EL (cell line): ENCODE results near the gene CHST2.
"Not testable (repeated sequence)": the region's sequence is repeated elsewhere in the genome, so short reads cannot be mapped to it uniquely, and the experiment has no call there.

Source experiments
- DNase-seq: peaks from one replicate; pipeline ENCODE4 v3.0.0-alpha.2; 2016

Gene CHST2

DNA sequence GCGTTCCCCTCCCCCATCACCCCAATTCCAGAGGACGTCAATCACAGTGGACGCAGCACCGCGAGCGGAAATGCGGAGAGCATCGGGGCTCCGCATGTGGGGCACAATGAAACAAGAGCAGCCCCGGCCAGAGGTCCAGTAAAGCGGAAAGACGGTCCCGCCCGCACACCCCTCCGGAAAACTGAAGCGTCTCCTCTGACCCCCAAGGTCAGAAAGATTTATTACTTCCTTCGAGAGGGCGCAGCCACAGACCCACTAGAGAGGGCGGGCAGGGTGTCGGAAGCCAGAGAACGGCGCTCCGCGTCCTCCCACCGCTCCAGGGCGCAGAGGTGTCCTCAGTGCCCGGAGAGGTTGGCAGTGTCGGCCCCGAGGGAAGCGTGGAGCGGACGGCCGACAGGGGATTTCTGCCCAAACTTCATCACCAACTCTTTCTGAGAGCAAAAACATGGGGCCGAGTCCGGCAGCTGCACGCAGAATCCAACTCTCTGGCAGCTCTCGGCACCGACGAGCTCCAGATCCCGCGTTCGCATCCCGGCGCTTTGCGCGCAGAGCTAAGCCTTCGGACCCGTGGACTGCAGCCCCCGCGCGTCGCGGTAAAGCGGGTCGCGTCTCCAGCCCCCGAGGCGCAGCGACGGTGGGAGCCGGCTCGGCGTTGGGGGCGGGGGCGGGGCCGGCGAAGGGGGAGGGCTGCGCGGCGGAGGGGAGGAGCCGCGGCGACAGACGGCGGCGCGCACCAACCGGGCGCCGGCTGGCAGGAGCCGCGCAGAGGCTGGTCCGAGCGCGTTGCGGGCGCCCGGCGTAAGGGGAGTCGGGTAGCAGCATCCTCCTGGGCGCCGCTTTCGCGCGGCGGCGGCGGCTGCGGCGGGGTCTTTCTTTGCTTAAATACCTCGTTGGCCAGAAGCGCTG is at the start of gene CHST2:
TSS of gene CHST2 (plus strand) at position 763 of the 906 bp plus-strand sequence. CDS start 1,046 bp downstream, outside the sequence.
- peak; percentile 79 for DNase-seq

GRCh38 chr3:143070977-143071551 is 48.5 kb upstream of the CHST2 start:
- DNase-seq, result peak; percentile 79

DNA sequence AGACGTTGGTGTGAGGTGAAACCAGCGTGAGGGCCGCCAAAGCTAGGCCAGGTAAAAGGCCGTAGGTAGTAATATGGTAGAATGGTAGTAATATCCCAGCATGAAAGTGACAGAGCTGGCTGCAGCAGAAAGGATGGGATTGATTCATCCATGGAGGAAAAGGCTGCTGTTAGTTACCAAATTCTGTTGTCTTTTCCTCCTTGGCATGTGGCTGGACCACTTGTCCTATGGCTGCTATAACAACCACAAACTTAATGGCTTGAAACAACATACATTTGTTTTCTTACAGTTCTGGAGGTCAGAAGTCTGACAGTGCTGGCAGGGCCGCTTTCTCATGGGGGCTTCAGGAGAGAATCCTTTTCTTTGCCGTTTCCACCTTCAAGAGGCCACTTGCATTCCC is 47.8 kb upstream of the CHST2 start:
- DNase-seq, result no peak

GRCh38 chr3:143072298-143073020 is 47.1 kb upstream of the CHST2 start:
- DNase-seq, result not testable (repeated sequence)

DNA sequence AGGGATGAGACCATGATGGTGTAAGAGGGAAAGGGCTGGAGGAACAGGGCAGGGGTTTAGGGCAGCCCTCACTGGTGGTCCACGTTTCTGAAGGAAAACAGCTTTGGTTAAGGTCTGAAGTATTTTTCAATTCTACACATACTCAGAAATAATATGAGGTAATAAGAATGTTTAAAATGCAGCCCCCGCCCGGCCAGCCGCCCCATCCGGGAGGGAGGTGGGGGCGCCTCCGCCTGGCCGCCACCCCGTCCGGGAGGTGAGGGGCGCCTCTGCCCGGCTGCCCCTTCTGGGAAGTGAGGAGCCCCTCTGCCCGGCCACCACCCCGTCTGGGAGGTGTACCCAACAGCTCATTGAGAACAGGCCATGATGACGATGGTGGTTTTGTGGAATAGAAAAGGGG is 46.0 kb upstream of the CHST2 start:
- DNase-seq, result not testable (repeated sequence)

- DNase-seq, result not testable (repeated sequence)
Measured at GRCh38 chr3:143073983-143074382, 45.6 kb upstream of the CHST2 start.

DNA sequence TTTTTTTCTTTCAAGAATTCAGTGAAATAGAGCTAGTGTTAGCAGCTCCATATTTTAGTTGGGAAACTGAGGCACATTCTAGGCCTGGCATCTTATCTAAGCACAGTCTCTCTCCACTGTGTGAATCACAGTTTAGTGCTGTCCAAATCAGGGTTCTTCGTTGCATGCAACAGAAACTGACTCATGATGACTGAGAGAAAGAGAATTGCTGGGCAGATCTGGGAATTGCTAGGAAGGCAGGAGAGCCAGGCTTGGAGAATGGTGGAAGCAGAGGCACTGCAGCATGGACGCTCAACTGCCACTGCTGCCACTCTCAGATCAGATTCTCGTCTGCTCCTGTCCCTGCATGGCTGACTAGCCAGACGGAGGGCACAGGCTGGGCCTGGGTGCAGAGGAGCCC is 40.7 kb upstream of the CHST2 start:
- peak; percentile 65 for DNase-seq

- no peak for DNase-seq
Measured at GRCh38 chr3:143080196-143080595, 39.4 kb upstream of the CHST2 start.

DNA sequence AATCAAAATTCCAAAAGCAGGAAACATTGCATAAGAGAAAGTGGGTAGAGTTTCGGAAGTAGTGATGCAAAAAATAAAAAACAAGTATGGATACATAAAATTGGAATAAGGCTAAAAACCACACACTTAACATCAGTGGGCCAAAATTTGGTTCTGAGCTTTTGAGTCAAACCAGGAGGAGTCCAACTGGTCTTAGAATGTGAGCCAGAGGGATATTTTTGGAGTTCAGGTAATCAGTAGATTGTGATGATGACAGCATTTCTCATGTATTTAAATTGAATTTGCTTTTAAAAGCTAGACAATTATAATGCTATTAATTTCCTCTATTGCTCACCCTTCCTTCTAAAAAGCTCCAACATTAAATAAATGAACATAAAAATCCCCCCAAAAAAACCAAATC is 38.2 kb upstream of the CHST2 start:
- no peak for DNase-seq

DNA sequence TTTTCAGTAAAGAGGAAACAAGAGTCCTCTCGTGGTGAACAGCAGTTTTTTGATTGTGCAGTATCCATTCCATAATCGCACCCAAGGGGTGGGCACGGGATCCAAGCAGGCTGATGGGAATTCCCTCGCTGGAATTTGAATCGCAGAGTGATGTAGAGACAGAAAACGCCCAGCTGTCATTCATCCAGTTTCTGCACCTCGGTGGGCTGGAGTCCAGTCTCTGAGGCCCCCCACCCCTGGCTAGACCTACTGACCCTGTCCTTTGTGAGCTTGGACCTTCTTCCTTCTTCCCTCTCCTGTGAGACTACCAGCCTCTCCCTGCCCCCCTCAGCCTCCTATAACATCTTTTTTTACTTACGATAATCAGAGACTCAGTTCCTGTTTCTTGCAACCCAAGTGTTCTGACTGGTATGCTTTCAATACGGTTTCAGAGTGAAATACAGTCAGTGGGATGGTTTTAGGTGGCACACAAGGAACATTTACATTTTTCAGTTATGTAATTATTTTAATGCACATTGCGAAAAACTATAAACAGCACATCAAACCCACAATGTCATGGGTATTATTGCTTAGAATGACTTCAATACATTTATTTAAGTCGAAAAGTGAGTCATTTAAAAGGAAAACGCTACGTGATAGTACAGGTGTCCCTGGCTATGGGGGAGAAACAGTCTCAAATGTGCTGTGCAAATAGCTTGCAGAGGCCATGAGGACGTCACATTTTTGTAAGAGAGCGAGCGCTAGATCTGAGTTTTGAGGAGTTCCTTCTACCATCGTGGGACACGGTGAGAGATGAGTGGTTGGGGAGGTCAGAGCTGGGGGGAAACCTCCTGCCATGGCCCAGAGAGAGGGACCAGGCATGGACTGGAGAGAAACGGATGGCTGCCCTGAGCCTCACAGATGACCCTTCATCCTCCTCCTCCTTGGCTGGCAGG is 37.5 kb upstream of the CHST2 start:
- no peak for DNase-seq

DNA sequence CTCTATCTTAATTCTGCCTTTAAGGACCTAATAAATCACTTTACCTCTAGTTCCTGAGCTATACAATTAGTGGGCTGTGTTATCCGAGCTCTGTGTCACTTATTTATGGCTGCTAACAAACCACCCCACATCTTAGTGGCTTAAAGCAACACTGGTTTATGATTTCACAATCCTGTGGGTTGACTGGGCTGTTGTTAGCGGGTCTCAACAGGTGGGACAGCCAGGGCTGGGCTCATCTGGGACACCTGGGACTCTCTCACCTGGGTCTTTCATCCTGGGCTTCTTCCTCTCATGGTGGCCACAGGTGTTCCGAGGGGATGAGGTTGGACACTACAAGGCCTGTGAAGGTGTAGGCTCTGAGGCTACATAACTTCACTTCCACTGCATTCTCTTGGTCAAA is 35.8 kb upstream of the CHST2 start:
- no peak for DNase-seq

DNA sequence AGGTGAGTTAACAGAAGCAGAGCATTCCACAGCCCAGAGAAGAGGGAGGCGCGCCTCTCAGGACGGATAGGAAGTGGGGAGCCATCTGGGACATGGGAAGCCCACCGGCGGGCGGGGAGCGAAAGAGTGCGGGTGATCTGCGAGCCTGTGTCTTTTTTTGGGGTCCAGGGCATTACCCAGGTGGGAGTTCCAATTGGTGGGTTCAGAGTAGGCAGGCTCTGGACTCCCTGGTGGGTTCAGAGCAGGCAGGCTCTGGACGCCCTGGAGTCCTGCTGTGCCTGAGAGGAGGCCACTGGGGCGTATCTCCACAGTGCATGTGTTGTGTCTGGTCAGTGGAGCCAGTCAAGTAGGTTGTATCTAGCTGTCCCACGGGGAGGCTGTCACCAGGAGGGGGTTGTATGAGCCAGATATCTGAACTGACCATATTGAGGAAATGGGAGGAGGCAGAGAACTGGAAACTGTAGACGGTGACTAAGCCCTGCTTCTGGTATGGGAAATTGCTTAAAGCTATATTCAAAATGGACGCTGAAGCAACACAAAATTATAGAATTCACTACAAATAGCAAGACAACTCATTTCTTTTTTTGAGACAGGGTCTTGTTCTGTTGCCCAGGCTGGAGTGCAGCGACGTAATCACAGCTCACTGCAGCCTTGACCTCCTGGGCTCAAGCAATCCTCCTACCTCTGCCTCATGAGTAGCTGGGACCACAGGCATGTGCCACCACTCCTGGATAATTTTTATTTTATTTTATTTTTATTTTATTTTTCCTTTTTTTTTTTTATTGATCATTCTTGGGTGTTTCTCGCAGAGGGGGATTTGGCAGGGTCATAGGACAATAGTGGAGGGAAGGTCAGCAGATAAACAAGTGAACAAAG is 34.5 kb upstream of the CHST2 start:
- peak; percentile 60 for DNase-seq

- no peak for DNase-seq
Measured at GRCh38 chr3:143088835-143089234, 30.7 kb upstream of the CHST2 start.

DNA sequence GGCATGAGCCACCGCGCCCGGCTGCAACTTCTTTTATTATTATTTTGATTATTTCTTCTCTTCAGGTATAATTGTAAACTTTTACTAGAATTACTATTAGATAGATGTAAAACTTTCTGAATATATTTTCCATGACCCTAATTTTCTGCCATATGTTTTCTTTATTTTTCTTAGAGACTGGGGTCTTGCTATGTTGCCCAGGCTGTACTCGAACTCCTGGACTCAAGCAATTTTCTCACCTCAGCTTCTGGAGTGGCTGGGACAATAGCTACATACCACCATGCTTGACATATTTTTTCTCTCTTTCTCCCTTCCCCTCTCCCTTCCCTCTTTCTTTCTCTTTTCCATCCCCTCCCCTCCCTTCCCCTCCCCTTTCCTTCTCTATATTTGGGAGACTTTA is 29.6 kb upstream of the CHST2 start:
- DNase-seq, result no peak

DNA sequence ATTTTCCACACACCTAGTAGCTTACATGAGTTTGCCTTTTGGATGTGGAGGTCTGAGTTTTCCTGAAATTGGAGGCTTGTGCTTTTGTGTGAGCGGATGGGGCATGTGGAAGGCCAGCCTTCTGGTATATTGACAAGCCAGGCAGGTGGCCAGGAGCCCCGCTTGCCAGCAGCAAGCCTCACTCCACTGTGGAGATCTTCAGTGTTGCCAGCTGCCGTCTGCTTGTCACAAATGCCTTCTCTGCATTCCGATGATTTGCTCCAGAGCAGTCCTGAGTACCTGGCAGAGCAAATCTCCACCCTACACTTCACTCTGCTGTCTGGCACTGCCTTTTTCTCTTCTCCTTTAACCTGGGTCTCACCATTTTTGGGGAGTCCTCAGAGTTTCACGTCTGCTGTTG is 29.1 kb upstream of the CHST2 start:
- DNase-seq, result no peak

GRCh38 chr3:143090976-143091837 is 28.4 kb upstream of the CHST2 start:
- no peak for DNase-seq

DNA sequence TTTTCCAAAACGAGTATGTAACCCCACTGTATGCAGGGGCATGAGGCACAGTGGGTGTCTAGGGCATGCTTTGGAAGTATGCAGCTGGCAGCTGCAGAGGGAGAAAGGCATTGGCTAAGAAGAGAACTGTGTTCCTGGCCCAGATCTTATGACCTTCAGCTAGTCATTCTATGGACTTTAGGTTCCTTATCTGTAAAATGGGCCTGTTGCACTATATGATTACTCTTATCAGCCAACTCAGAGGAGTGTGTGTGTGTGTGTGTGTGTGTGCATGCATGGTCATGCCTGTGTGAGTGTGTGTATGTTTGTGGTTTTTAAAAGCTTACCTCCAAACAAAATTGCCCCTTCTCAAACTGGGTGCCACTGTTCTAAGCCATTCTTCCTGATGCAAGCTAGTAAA is 27.4 kb upstream of the CHST2 start:
- DNase-seq, result no peak

- DNase-seq, result no peak
Measured at GRCh38 chr3:143095813-143096212, 23.8 kb upstream of the CHST2 start.

DNA sequence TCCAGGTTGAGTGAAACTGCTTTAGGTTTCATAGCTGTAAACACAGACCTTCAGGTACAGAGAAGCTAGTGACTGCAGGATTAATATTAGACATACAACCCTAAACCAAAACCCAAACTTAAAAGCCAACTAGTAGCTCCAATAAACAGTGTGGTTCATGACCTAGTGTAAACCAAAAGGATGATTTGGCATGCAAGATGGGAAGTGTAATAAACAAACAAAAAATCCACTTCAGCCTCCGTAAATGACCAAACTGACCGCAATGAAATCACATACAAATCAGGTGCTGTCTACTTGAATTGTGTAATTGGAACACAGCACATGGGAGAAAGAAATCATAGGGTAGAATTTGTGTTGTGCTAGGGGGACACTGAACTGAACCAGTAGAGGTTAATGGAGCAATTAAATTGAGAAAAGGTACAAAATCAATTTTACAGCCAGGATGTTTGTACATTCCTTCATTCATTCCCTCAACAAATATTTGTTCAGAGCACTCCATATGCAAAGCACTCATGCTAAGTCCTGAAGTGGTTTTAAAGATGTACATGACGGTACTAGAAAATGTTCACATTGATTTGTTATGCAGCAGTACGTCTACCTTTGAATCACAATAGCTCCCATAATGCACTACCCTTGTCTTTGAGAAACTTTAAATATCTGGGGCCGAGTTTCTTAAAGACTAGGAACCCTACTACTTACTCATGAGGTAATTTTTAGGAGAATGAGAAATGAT is 21.4 kb upstream of the CHST2 start:
- no peak for DNase-seq

DNA sequence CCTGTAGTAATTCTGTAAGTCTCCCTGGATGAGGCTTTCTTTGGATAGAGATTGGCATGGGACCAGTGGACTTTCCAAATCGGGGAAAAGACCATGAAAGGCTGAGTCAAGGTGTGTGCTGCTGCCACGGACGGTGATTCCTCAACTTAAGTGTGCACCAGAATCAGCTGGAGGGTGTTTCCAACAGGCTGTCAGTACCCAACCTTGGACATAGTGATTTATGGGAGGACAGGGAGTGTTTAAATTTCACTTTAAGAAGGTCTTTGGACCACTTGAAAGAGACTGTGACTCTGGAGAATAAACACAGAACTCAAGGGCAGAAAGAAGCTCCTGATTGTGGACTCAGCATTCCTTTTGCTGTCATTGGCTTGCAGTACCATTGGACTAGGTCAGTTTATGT is 20.4 kb upstream of the CHST2 start:
- DNase-seq, result no peak
